Measurements from ENCODE around the gene TENT4A. TPM values are rescaled to one million over a fixed set of nuclear protein-coding genes. Genes with fewer than 3 reads are reported as not detected.
A peak's percentile ranks its signal among the peaks of the same experiment; 100 is the strongest.

TENT4A gene
- total RNA-seq, 1 experiment from 2014 or later: 39.3 TPM

- H3K9ac ChIP-seq (ENCODE audit: low read length): no peak overlapping the region
- H3K79me2 ChIP-seq (ENCODE audit: low read length): no peaks in the 10 kb centered on the region
- H2AFZ ChIP-seq (ENCODE audit: low read length): no peak overlapping the region
- peaks cover 30% of the 10 kb centered on the region for H3K27me3 ChIP-seq (ENCODE audit: low read length)
- ChIA-PET CTCF (no interaction called here), POLR2A (ENCODE audit: unreplicated experiment) (no interaction called here)
- H3K4me1 ChIP-seq (ENCODE audit: insufficient read depth, low read length): no peaks in the 10 kb centered on the region
- no peaks in the 10 kb centered on the region for H3K36me3 ChIP-seq (ENCODE audit: low read depth, low read length)
- peak; percentile 14 for DNase-seq
- no peak for ATAC-seq
- no peak overlapping the region for H3K4me2 ChIP-seq (ENCODE audit: low read length)
- H3K27ac ChIP-seq (ENCODE audit: low read length): no peak overlapping the region
- no peaks in the 10 kb centered on the region for H3K9me3 ChIP-seq (ENCODE audit: low read length)
- H4K20me1 ChIP-seq (ENCODE audit: low read length): no peaks in the 10 kb centered on the region
- no peaks in the 10 kb centered on the region for H3K9me2 ChIP-seq (replicated peaks; ENCODE audit: low read length)
- no peak for TF ChIP-seq EZH2phosphoT487 (IDR thresholded peaks at IDR 0.05; ENCODE audit: borderline replicate concordance, low read length)
- TF ChIP-seq CTCF (conservative IDR thresholded peaks at IDR 0.05; ENCODE audit: low read depth, low read length): no peak
- TF ChIP-seq EZH2 (IDR thresholded peaks at IDR 0.05; ENCODE audit: low read length, unreplicated experiment): no peak
- no peak overlapping the region for H3K4me3 ChIP-seq (ENCODE audit: low read length)
- no peaks in the 10 kb centered on the region for H3F3A ChIP-seq (ENCODE audit: low read length, unreplicated experiment)
- BruUV-seq (replicated peaks): no TSS peak
- intact Hi-C loops (cut with micrococcal nuclease): no loop called here
Measured at GRCh38 chr5:6788439-6788838, 75.2 kb downstream of the TENT4A start.

- TF ChIP-seq EZH2phosphoT487 (IDR thresholded peaks at IDR 0.05; ENCODE audit: borderline replicate concordance, low read length) (no peak), CTCF (conservative IDR thresholded peaks at IDR 0.05; ENCODE audit: low read depth, low read length) (no peak), EZH2 (IDR thresholded peaks at IDR 0.05; ENCODE audit: low read length, unreplicated experiment) (no peak)
- Histone ChIP-seq H3K36me3 (ENCODE audit: low read depth, low read length) (no peaks in the 10 kb centered on the region), H3F3A (ENCODE audit: low read length, unreplicated experiment) (no peaks in the 10 kb centered on the region), H3K9ac (ENCODE audit: low read length) (no peak overlapping the region), H3K4me3 (ENCODE audit: low read length) (no peak overlapping the region), H3K4me1 (ENCODE audit: insufficient read depth, low read length) (no peaks in the 10 kb centered on the region), H2AFZ (ENCODE audit: low read length) (no peak overlapping the region), H3K27me3 (ENCODE audit: low read length) (peaks cover 36% of the 10 kb centered on the region), H3K9me3 (ENCODE audit: low read length) (no peaks in the 10 kb centered on the region), H3K4me2 (ENCODE audit: low read length) (no peak overlapping the region), H4K20me1 (ENCODE audit: low read length) (no peaks in the 10 kb centered on the region), H3K79me2 (ENCODE audit: low read length) (no peaks in the 10 kb centered on the region), H3K27ac (ENCODE audit: low read length) (no peak overlapping the region), H3K9me2 (replicated peaks; ENCODE audit: low read length) (no peaks in the 10 kb centered on the region)
- intact Hi-C loops (cut with micrococcal nuclease): no loop called here
- BruUV-seq (replicated peaks): no TSS peak
- POLR2A ChIA-PET (ENCODE audit: unreplicated experiment): no interaction called here
- DNase-seq: no peak
- CTCF ChIA-PET: no interaction called here
- ATAC-seq: no peak
Measured at GRCh38 chr5:6788956-6789649, 75.9 kb downstream of the TENT4A start.

GRCh38 chr5:6790346-6790865 is 77.2 kb downstream of the TENT4A start:
- no peaks in the 10 kb centered on the region for H3K9me2 ChIP-seq (replicated peaks; ENCODE audit: low read length)
- no peak for TF ChIP-seq EZH2 (IDR thresholded peaks at IDR 0.05; ENCODE audit: low read length, unreplicated experiment)
- no peak for TF ChIP-seq CTCF (conservative IDR thresholded peaks at IDR 0.05; ENCODE audit: low read depth, low read length)
- no peak for TF ChIP-seq EZH2phosphoT487 (IDR thresholded peaks at IDR 0.05; ENCODE audit: borderline replicate concordance, low read length)
- no peaks in the 10 kb centered on the region for H3K36me3 ChIP-seq (ENCODE audit: low read depth, low read length)
- H3K9ac ChIP-seq (ENCODE audit: low read length): no peak overlapping the region
- no peaks in the 10 kb centered on the region for H3K9me3 ChIP-seq (ENCODE audit: low read length)
- no peaks in the 10 kb centered on the region for H3F3A ChIP-seq (ENCODE audit: low read length, unreplicated experiment)
- no peak for DNase-seq
- ATAC-seq: no peak
- H2AFZ ChIP-seq (ENCODE audit: low read length): no peak overlapping the region
- H3K79me2 ChIP-seq (ENCODE audit: low read length): no peaks in the 10 kb centered on the region
- H4K20me1 ChIP-seq (ENCODE audit: low read length): no peaks in the 10 kb centered on the region
- no peaks in the 10 kb centered on the region for H3K4me1 ChIP-seq (ENCODE audit: insufficient read depth, low read length)
- no TSS peak for BruUV-seq (replicated peaks)
- H3K27ac ChIP-seq (ENCODE audit: low read length): no peak overlapping the region
- H3K4me2 ChIP-seq (ENCODE audit: low read length): no peak overlapping the region
- ChIA-PET CTCF (no interaction called here), POLR2A (ENCODE audit: unreplicated experiment) (no interaction called here)
- H3K4me3 ChIP-seq (ENCODE audit: low read length): no peak overlapping the region
- intact Hi-C loops (cut with micrococcal nuclease): no loop called here
- H3K27me3 ChIP-seq (ENCODE audit: low read length): peaks cover 36% of the 10 kb centered on the region

Measured in PC-3 (cell line).